ENCODE data around the gene EYA2. TPM values are rescaled to one million over a fixed set of nuclear protein-coding genes. Genes with fewer than 3 reads are reported as not detected.

The EYA2 gene
- total RNA-seq, 2 donors from 2014 or later = 30.0 to 31.0 TPM

DNA sequence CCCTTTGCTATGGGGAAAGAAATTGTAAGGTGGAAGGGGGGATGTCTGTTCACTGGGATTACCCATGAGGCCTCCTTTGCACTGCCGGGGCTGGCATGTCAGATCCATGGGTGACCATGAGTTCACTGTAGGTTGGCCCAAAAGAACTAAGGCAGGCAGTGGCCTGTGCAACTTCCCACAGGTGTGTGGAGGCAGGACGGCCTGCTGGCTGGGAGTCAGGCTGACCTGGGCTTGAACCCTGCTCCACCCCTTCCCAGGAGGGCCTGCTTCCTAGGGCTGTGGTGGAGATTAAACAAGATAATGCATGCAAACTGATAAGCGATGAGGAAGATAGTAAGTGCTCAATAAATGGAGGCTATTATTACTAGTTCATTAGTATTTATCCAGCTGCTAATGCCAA lies 163.0 kb downstream of the EYA2 start:
- no peak for DNase-seq (ENCODE audit: low spot score)
- H3K4me3 ChIP-seq = no peak overlapping the region
- 56% methylated on average over 3 of the region's 3 CpGs for WGBS
- TF ChIP-seq, protein P1, sequence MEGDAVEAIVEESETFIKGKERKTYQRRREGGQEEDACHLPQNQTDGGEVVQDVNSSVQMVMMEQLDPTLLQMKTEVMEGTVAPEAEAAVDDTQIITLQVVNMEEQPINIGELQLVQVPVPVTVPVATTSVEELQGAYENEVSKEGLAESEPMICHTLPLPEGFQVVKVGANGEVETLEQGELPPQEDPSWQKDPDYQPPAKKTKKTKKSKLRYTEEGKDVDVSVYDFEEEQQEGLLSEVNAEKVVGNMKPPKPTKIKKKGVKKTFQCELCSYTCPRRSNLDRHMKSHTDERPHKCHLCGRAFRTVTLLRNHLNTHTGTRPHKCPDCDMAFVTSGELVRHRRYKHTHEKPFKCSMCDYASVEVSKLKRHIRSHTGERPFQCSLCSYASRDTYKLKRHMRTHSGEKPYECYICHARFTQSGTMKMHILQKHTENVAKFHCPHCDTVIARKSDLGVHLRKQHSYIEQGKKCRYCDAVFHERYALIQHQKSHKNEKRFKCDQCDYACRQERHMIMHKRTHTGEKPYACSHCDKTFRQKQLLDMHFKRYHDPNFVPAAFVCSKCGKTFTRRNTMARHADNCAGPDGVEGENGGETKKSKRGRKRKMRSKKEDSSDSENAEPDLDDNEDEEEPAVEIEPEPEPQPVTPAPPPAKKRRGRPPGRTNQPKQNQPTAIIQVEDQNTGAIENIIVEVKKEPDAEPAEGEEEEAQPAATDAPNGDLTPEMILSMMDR (IDR thresholded peaks at IDR 0.05) = no peak
- TF ChIP-seq POLR2AphosphoS5 (IDR thresholded peaks at IDR 0.05) (no peak), POLR2A (IDR thresholded peaks at IDR 0.05) (no peak)
- H3K27ac ChIP-seq = no peak overlapping the region
- no peaks in the 10 kb centered on the region for H3K36me3 ChIP-seq
- intact Hi-C loops (cut with DNase I) = no loop called here
- no peaks in the 10 kb centered on the region for H3K27me3 ChIP-seq (replicated peaks; ENCODE audit: insufficient read depth)
- no peaks in the 10 kb centered on the region for H3K9me3 ChIP-seq
- no peaks in the 10 kb centered on the region for H3K4me1 ChIP-seq (replicated peaks)

DNA sequence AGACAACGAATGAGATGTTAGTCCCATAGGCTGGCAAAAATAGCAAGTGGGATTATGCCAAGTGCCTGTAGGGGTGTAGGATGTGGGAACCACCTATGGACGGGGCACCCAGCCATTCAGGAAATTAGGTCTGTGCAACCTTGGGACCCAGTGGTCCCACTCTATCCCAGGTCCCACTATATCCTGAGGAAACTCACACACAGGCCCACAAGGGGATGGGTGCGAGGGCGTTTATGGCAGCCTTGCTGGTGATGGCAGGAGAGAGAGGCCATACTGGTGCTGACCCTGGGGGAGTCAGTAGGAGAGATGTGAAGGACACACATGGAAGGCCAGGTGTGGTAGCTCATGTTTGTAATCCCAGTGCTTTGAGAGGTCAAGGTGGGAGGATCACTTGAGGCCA lies 163.6 kb downstream of the EYA2 start:
- Histone ChIP-seq H3K9me3 (no peaks in the 10 kb centered on the region), H3K4me1 (replicated peaks) (no peaks in the 10 kb centered on the region), H3K27me3 (replicated peaks; ENCODE audit: insufficient read depth) (no peaks in the 10 kb centered on the region), H3K4me3 (no peak overlapping the region), H3K27ac (no peak overlapping the region), H3K36me3 (no peaks in the 10 kb centered on the region)
- no peak for DNase-seq (ENCODE audit: low spot score)
- intact Hi-C loops (cut with DNase I) = no loop called here
- WGBS = 87% methylated on average over 4 of the region's 4 CpGs
- TF ChIP-seq POLR2AphosphoS5 (IDR thresholded peaks at IDR 0.05) (no peak), POLR2A (IDR thresholded peaks at IDR 0.05) (no peak)
- TF ChIP-seq, protein P1 (IDR thresholded peaks at IDR 0.05) = no peak

DNA sequence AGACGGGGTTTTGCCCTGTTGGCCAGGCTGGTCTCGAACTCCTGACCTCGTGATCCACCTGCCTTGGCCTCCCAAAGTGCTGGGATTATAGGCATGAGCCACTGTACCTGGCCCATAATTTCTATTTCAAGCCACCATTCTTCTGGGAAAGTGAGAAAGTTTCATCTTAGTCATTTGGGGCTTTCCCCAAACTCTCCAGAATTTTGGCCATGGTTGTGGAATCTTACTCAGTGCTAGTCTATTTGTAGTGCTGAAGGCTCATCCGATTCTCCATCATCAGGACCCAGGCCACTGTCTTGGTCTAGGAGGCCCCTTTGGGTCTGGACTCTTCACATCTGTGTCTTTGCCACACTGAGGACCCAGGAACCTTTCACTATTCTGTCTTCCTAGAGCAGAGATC lies 164.9 kb downstream of the EYA2 start:
- no peak for DNase-seq (ENCODE audit: low spot score)
- Histone ChIP-seq H3K27me3 (replicated peaks; ENCODE audit: insufficient read depth) (no peaks in the 10 kb centered on the region), H3K9me3 (no peaks in the 10 kb centered on the region), H3K4me1 (replicated peaks) (no peaks in the 10 kb centered on the region), H3K27ac (peak overlapping the region in 1 of 2 donors; percentile 1), H3K36me3 (no peaks in the 10 kb centered on the region), H3K4me3 (no peak overlapping the region)
- intact Hi-C loops (cut with DNase I) = no loop called here
- WGBS = 87% methylated on average over 4 of the region's 4 CpGs
- no peak for TF ChIP-seq POLR2AphosphoS5 (IDR thresholded peaks at IDR 0.05)
- TF ChIP-seq, protein P1 (IDR thresholded peaks at IDR 0.05) = no peak
- TF ChIP-seq POLR2A (IDR thresholded peaks at IDR 0.05) = no peak

DNA sequence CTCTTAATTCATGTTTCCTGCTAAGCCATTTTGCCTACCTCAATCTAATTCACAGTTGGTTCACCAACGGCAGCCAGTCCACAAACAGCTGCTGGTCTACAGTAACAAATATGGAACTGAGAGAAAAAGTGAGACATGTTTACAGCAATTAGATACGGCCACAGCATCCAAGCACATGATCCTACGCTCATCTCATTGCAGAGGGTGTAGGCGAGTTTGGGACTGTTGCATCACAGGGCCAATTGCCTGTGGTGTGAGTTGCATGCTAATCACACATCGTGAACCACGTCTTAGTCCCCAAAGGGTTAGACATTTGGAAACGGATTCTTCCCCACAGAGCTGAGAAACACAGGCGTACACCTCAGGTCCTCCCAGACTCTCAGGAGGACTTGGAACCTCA lies 166.9 kb downstream of the EYA2 start:
- no peak overlapping the region for H3K4me3 ChIP-seq
- no peak for DNase-seq (ENCODE audit: low spot score)
- no peaks in the 10 kb centered on the region for H3K4me1 ChIP-seq (replicated peaks)
- TF ChIP-seq POLR2AphosphoS5 (IDR thresholded peaks at IDR 0.05) (no peak), POLR2A (IDR thresholded peaks at IDR 0.05) (no peak)
- TF ChIP-seq, protein P1 (IDR thresholded peaks at IDR 0.05) = no peak
- H3K9me3 ChIP-seq = no peaks in the 10 kb centered on the region
- 95% methylated on average over 8 of the region's 8 CpGs for WGBS
- intact Hi-C loops (cut with DNase I) = no loop called here
- no peaks in the 10 kb centered on the region for H3K27me3 ChIP-seq (replicated peaks; ENCODE audit: insufficient read depth)
- no peaks in the 10 kb centered on the region for H3K36me3 ChIP-seq
- no peak overlapping the region for H3K27ac ChIP-seq

DNA sequence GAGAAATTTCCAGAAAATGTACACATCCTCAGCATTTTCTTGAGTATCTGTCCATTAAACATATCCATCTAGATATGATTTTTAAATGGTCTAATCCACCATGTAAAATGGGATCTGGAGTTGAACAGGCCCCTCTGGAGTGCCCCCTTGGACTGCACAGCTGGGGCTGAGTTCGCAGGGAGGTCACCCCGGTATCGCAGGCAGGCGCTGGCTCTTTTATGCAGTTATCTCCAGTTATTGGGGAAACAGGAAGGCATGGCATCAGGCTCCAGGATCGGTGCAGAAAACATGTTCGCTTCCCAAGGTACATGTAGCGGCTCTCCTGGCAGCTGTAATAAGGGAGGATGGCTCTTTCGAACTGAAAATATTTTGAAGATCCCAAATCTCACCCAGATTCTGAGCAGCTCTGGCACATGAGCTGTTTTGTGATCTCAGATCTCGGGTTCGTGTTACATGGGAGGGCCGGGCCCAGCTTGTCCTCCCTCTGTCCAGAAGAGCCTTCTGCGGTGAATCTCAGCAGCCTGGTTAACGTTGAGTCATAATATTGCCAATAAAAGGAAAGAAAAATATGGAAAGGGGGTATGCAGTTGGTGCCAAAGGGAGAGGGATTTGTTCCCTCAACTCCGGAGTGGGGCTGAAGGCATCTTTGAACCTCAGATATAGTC lies 167.7 kb downstream of the EYA2 start:
- intact Hi-C loops (cut with DNase I) = no loop called here
- H3K4me3 ChIP-seq = no peak overlapping the region

More for the DNA sequence above, 167.7 kb downstream of the EYA2 start:
- WGBS = 65% methylated on average over 14 of the region's 14 CpGs
- TF ChIP-seq, protein P1 (IDR thresholded peaks at IDR 0.05) = no peak
- TF ChIP-seq POLR2A (IDR thresholded peaks at IDR 0.05) = no peak
- TF ChIP-seq POLR2AphosphoS5 (IDR thresholded peaks at IDR 0.05) = no peak
- DNase-seq (ENCODE audit: low spot score) = no peak
- peak overlapping the region in 1 of 2 donors; percentile 3 for H3K27ac ChIP-seq
- no peaks in the 10 kb centered on the region for H3K4me1 ChIP-seq (replicated peaks)
- no peaks in the 10 kb centered on the region for H3K27me3 ChIP-seq (replicated peaks; ENCODE audit: insufficient read depth)
- no peaks in the 10 kb centered on the region for H3K9me3 ChIP-seq
- H3K36me3 ChIP-seq = no peaks in the 10 kb centered on the region

Data from prostate gland (tissue), 2 donors.